GM12891 (cell line): ENCODE results near the gene PPM1H.
"Not testable (repeated sequence)": the region's sequence is repeated elsewhere in the genome, so short reads cannot be mapped to it uniquely, and the experiment has no call there.

Source experiments
- DNase-seq: peaks from one replicate; pipeline ENCODE4 v3.0.0; 2011; ENCODE audit warnings: low spot score; ENCODE audit not compliant: insufficient read length
- FAIRE-seq: peaks from 2 replicates; lab custom pipeline; 2011; peaks lifted over from hg19 to GRCh38; lab: Jason Lieb, UNC
- PAX5 ChIP-seq: IDR thresholded peaks from 2 replicates; pipeline ENCODE4 v1.6.1; 2011; ENCODE audit warnings: low read length, moderate library complexity, mild to moderate bottlenecking; ENCODE audit not compliant: insufficient read depth, severe bottlenecking
- POLR2A ChIP-seq: IDR thresholded peaks from 2 replicates; pipeline ENCODE4 v1.6.1; 2011; ENCODE audit warnings: low read depth, low read length, control low read depth
- POLR2AphosphoS5 ChIP-seq: IDR thresholded peaks from 2 replicates; pipeline ENCODE4 v1.6.1; 2011; ENCODE audit warnings: low read depth, low read length, control low read depth
- POU2F2 ChIP-seq: IDR thresholded peaks from 2 replicates; pipeline ENCODE4 v1.6.1; 2011; ENCODE audit warnings: low read depth, mild to moderate bottlenecking, control low read depth, low read length, moderate library complexity
- SPI1 ChIP-seq: IDR thresholded peaks from 2 replicates; pipeline ENCODE4 v1.6.1; 2011; ENCODE audit warnings: low read depth, low read length, control low read depth
- TAF1 ChIP-seq: IDR thresholded peaks from 2 replicates; pipeline ENCODE4 v1.6.1; 2011; ENCODE audit warnings: low read depth, low read length, control low read depth

PPM1H gene

DNA sequence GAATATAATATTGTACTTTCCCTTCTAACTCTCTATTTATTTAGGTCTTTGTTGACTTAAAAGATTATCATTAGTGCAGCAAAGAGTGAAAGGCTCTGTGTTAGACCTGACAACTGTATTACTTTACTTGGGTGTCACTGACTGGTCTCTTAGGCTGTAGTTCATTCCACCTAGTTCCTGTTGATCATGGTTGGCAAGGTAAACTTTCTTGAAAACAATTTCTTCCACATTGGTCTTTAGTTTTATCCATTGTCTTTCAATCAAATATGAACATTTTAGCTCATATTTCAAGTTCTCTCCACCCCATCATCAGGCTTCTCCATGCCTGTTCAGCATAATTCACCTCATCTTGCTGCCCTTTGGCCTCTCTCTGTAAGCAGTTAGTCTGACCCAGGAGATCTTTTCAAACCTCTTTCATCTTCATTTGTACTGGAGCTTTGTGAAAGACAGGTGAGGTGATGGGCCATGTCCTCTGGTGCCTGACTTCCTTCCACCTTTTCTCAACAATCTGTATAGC, 32.1 kb upstream of the PPM1H start:
- FAIRE-seq = no peak
- no peak for DNase-seq
- no peak for TF ChIP-seq POLR2A
- TF ChIP-seq PAX5 = no peak
- TF ChIP-seq SPI1 = no peak
- no peak for TF ChIP-seq POU2F2
- no peak for TF ChIP-seq TAF1
- TF ChIP-seq POLR2AphosphoS5 = no peak

DNA sequence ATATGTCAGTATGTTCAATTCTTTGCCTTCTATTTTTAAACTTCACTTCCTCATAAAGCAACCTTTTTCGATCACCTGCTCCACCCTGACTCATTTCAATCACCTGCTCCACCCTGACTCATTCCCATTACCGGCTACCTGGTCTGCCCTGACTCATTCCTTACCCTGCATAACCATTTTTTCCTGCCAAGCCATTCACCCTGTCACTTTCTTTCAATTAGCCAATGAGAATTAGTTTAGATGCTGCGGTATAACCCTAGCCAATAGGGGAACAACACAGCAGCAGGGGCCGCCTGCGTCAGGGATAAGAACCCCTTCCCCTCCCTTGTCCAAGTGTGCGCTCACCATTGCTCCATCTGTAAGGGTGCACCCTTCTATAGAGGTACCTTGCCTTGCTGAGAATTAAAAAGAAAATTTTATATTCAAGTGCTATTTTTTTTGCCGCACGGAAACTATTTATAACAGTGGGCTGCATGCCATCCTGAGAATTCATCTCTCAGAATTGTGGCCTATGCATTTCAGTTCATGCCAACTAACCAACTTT, 31.6 kb upstream of the PPM1H start:
- DNase-seq, FAIRE-seq: not testable (repeated sequence)

DNA sequence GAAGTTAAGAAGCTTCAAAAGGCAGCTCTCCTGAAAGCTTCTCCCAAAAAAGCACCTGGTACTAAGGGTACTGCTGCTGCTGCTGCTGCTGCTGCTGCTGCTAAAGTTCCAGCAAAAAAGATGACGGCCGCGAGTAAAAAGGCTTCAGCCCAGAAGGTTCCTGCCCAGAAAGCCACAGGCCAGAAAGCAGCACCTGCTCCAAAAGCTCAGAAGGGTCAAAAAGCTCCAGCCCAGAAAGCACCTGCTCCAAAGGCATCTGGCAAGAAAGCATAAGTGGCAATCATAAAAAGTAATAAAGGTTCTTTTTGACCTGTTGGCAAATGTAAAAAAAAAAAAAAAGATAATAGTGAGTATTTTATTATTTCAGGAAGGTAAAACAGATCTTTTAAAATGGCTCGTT, 30.8 kb upstream of the PPM1H start:
- not testable (repeated sequence) for DNase-seq, FAIRE-seq

DNA sequence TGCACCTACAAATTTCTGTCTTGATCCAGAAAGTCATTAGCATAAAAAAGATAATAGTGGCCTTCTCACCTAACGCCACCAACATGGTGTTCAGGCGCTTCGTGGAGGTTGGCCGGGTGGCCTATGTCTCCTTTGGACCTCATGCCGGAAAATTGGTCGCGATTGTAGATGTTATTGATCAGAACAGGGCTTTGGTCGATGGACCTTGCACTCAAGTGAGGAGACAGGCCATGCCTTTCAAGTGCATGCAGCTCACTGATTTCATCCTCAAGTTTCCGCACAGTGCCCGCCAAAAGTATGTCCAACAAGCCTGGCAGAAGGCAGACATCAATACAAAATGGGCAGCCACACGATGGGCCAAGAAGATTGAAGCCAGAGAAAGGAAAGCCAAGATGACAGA, 30.3 kb upstream of the PPM1H start:
- FAIRE-seq, DNase-seq: not testable (repeated sequence)

DNA sequence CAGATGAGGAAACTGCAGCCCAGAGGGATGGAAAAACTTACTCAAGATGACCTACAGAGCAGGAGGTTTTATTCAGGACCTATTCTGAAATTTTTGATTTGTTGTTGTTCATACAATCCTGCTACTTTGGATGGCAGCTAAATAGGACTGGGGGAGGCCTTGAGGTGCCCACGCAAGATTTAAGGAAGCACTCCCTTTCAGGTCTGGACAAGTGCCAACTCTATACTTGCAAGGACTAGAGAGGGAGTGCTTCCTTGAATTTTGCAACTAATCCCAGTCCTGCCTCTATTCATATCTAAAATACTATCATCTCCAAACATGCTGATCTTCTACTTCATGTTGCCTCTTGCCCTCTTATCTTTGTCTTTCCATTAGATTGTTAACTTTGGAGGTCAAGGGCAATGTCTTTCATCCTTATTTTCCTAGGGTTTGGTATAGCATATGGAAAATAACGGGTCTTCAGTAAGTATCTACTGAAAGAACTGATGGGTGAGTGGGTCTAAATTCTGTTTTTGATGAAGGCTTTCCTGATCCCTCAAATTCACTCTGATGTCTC, 28.6 kb upstream of the PPM1H start:
- no peak for DNase-seq
- TF ChIP-seq TAF1 (no peak), POLR2A (no peak), POLR2AphosphoS5 (no peak), SPI1 (no peak), PAX5 (no peak), POU2F2 (no peak)
- no peak for FAIRE-seq

DNA sequence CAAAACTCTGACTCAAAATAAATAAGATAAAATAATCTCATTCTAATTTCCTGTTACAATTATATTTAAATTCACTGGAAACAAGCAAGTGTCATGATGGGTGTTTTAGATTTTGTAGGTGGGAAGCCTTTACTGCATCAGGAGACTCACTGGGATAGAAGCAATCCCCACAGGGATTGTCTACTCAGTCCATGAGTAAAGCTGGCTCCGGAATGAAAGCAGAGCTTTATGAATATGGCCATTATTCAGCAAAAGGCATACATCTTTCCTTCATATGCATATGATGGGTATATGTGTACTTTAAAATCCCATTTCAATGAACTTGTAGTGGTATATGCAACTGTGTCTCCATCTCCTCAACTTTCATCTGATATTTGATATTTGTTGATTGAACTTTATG, 25.4 kb upstream of the PPM1H start:
- FAIRE-seq = no peak
- TF ChIP-seq POLR2A (no peak), SPI1 (no peak)
- DNase-seq = no peak

DNA sequence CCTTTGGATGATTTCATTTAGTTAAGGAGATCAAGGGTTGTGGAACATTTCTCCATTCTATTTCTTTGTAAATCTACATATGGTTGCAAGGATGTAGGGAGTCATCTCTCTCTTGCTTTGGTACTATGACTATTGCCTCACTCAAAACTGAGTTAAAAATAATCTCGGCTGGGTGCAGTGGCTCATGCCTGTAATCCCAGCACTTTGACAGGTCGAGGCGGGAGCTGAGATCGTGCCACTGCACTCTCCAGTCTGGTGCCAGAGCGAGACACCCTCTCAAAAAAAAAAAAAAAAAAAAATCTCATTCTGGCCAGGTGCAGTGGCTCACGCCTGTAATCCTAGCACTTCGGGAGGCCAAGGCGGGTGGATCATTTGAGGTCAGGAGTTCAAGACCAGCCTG, 24.8 kb upstream of the PPM1H start:
- DNase-seq (no peak), FAIRE-seq (no peak)
- TF ChIP-seq PAX5 (no peak), POLR2A (no peak), SPI1 (no peak), POU2F2 (no peak), POLR2AphosphoS5 (no peak), TAF1 (no peak)

DNA sequence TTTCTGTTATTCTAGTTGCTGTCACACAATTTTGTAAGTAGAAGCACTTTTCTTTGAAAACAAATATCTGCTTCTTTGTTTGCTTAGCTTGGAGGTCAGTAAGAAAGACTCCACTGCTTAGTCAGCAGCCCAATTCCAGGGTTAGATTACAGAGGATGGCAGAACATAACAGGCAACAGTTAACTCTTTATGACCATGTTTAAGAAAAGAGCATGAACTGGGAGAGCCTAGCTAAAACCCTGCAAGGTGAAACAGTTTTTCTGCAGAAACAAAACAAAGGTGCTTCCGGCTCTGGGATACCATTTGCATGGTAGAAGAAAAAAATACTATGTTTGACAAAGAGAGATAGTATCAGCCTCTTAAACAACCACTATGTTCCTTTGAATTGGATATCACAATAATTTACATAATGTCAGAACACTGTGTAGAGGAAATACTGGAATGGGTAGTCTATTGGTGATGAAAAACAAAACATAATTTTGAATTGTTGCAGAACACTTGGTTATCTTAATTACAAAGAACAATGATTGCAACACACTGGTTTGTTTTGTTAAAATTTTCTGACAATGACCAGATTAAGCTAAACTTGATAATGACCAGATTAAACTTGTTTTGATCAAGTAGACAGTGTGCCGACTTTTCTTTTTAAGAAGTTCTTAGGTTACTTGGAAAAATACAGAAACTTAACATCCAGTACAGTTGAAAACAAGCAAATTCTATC, 22.4 kb upstream of the PPM1H start:
- FAIRE-seq (no peak), DNase-seq (no peak)
- no peak for TF ChIP-seq POLR2A

DNA sequence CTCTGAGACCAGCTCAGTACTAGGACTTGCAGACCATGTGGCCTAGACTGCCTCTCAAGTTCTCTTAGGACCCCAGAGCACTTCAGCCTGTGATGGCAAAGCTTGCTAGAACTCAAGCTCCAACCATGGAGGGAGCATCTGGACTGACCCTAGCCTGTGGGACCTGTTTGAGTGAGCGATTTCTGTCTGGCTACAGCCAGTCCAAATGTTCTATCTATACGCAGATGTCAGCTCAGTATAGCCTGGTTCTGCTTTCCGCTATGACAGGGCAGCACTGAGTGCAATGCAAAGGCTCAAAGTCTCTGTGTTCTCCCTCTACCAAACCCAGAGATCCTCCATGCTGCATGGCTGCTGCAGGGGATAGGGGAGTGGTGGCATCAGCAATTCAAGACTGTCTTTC, 20.7 kb upstream of the PPM1H start:
- TF ChIP-seq TAF1 (no peak), POLR2A (no peak), PAX5 (no peak), SPI1 (no peak), POLR2AphosphoS5 (no peak), POU2F2 (no peak)
- DNase-seq (no peak), FAIRE-seq (no peak)

DNA sequence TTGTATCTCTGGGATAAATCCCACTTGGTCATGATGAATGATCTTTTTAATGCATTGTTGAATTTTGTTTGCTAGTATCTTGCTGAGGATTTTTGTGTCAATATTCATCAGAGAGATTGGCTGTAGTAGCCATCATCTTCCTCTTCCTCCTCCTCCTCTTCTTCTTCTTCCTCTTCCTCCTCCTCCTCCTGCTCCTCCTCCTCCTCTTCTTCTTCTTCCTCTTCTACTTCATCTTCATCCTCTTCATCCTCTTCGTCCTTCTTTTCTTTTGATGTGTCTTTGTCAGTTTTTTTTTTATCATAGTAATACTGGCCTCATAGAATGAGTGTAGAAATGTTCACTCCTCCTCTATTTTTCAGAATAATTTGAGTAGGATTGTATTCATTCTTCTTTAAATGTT, 15.4 kb upstream of the PPM1H start:
- DNase-seq = no peak
- FAIRE-seq = no peak
- TF ChIP-seq POLR2AphosphoS5 (no peak), PAX5 (no peak), POU2F2 (no peak), POLR2A (no peak), SPI1 (no peak), TAF1 (no peak)

DNA sequence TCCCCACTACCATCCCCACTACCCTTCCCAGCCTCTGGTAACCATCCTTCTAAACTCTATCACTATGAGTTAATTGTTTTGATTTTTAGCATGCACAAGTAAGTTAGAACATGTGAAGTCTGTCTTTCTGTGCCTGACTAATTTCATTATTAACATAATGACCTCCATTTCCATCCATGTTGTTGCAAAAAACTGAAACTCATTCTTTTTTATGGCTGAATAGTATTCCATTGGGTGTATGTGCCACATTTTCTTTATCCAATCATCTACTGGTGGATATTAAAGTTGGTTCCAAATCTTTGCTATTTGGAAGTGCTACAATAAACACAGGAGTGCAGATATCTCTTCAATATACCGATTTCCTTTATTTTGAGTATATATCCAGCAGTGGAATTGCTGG, 13.2 kb upstream of the PPM1H start:
- no peak for TF ChIP-seq PAX5
- TF ChIP-seq TAF1 = no peak
- TF ChIP-seq POLR2AphosphoS5 = no peak
- TF ChIP-seq POLR2A = no peak
- TF ChIP-seq POU2F2 = no peak
- no peak for TF ChIP-seq SPI1
- FAIRE-seq (no peak), DNase-seq (no peak)
